Hematopoietic multipotent progenitor cell (in vitro differentiated cells): Measurements from ENCODE around the gene GRM8. TPM values are rescaled to one million over a fixed set of nuclear protein-coding genes. Genes with fewer than 3 reads are reported as not detected.
"Not testable (repeated sequence)": the region's sequence is repeated elsewhere in the genome, so short reads cannot be mapped to it uniquely, and the experiment has no call there.

Source experiments
- DNase-seq, 3 donors: peaks; one replicate each; pipeline ENCODE4 v3.0.0-alpha.2; 2011 to 2015; ENCODE audit warnings: low read depth in 2 of 3, low spot score in 2 of 3
- total RNA-seq: library from RNA; depleted of rRNA; stranded (reverse); fragments of >200 nt; gene quantifications from one replicate; pipeline ENCODE4 v1.2.3, GENCODE V29; 2012

GRM8 gene
- total RNA-seq, 1 donor, result not detected

- DNase-seq, result no peak
These were observed 311.9 kb downstream of the GRM8 start for GRCh38 chr7:126940723-126941307.

- DNase-seq, result no peak
These were observed 315.6 kb downstream of the GRM8 start for GRCh38 chr7:126937171-126937570.

GRCh38 chr7:126931581-126931980 lies 321.2 kb downstream of the GRM8 start:
- DNase-seq, result no peak

- no peak for DNase-seq
These were observed 322.6 kb downstream of the GRM8 start for GRCh38 chr7:126930166-126930565.

GRCh38 chr7:126924477-126924876 lies 328.3 kb downstream of the GRM8 start:
- DNase-seq, result no peak

GRCh38 chr7:126911627-126912026 lies 341.1 kb downstream of the GRM8 start:
- not testable (repeated sequence) for DNase-seq

GRCh38 chr7:126908564-126908963 lies 344.2 kb downstream of the GRM8 start:
- not testable (repeated sequence) for DNase-seq

- not testable (repeated sequence) for DNase-seq
These were observed 345.1 kb downstream of the GRM8 start for GRCh38 chr7:126907657-126908056.

- DNase-seq, result not testable (repeated sequence)
These were observed 347.5 kb downstream of the GRM8 start for GRCh38 chr7:126905255-126905654.

- not testable (repeated sequence) for DNase-seq
These were observed 351.5 kb downstream of the GRM8 start for GRCh38 chr7:126901041-126901765.

- DNase-seq, result not testable (repeated sequence)
These were observed 364.8 kb downstream of the GRM8 start for GRCh38 chr7:126887980-126888379.

- not testable (repeated sequence) for DNase-seq
These were observed 365.2 kb downstream of the GRM8 start for GRCh38 chr7:126887560-126887959.

GRCh38 chr7:126882730-126883129 lies 370.0 kb downstream of the GRM8 start:
- DNase-seq, result not testable (repeated sequence)

- DNase-seq, result not testable (repeated sequence)
These were observed 370.8 kb downstream of the GRM8 start for GRCh38 chr7:126881908-126882307.

- no peak for DNase-seq
These were observed 371.4 kb downstream of the GRM8 start for GRCh38 chr7:126881315-126881714.

- not testable (repeated sequence) for DNase-seq
These were observed 376.2 kb downstream of the GRM8 start for GRCh38 chr7:126876536-126876935.

- DNase-seq, result peak in 1 of 3 donors; percentile 3
These were observed 395.9 kb downstream of the GRM8 start for GRCh38 chr7:126856691-126857291.

GRCh38 chr7:126845331-126845730 lies 407.4 kb downstream of the GRM8 start:
- DNase-seq, result no peak

GRCh38 chr7:126843883-126844282 lies 408.9 kb downstream of the GRM8 start:
- DNase-seq, result no peak

- DNase-seq, result no peak
These were observed 409.4 kb downstream of the GRM8 start for GRCh38 chr7:126843336-126843735.

- no peak for DNase-seq
These were observed 410.3 kb downstream of the GRM8 start for GRCh38 chr7:126842451-126842850.

GRCh38 chr7:126840869-126841268 lies 411.9 kb downstream of the GRM8 start:
- no peak for DNase-seq
